ENCODE results near the gene RSRC2.
A peak's percentile ranks its signal among the peaks of the same experiment; 100 is the strongest.
"Not testable (repeated sequence)": the region's sequence is repeated elsewhere in the genome, so short reads cannot be mapped to it uniquely, and the experiment has no call there.

RSRC2 gene, protein sequence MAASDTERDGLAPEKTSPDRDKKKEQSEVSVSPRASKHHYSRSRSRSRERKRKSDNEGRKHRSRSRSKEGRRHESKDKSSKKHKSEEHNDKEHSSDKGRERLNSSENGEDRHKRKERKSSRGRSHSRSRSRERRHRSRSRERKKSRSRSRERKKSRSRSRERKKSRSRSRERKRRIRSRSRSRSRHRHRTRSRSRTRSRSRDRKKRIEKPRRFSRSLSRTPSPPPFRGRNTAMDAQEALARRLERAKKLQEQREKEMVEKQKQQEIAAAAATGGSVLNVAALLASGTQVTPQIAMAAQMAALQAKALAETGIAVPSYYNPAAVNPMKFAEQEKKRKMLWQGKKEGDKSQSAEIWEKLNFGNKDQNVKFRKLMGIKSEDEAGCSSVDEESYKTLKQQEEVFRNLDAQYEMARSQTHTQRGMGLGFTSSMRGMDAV

DNA sequence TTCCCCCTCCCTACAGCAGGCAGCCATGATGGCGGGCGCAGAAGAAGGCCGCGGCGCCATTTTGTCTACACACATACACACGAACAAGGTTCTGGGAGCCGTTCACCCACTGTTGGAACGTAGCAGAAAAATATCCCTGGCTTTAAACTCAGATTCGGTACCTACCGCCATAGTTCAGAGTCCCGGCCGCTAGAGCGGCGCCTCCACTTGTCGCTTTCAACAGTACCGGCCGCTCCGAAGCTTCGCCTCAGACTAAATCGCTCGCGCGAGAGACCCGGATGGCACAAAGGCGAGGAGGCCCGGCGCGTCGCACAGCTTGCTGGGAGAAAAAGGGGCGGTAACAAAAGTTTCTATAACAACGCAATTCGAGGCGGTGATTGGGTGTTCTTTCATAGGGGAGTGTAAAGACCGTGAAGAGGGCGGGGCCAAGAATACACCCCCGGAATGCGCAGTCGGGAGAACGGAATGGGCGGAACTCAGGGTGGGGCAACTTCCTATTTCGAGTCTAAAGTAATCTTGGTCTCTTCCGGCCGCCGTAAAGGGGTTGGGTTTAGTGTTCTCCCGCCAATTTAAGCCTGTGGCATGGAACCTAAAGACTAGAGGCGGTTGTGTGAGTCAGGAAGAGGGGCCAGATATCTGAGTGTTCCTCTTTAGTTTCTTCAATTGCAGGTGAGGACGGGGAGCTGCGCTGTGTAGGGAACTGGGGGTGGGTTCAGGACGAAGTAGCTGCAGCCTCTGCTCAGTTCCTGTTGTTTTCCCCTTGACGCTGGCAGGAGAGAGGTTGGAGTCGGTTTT, at the start of gene RSRC2, which contains the start of gene KNTC1:
Gene RSRC2 (minus strand): TSS at position 254 of the 795 bp plus-strand sequence. CDS start 83 bp downstream, at position 171.
Gene KNTC1 (plus strand): TSS at position 567 of the 795 bp plus-strand sequence. CDS start 2,815 bp downstream, outside the sequence.
- ATAC-seq (replicated peaks; ENCODE audit: extremely low read depth, poor library complexity, severe bottlenecking) = peak; percentile 91
- H3K4me3 Mint-ChIP-seq = no peak within 1 kb of the TSS
- peaks cover 29% of the 10 kb centered on the region for H3K36me3 Mint-ChIP-seq (ENCODE audit: insufficient read depth)
- no peaks in the 10 kb centered on the region for H3K27me3 Mint-ChIP-seq
- DNase-seq (ENCODE audit: low spot score in 2 of 2) = peak; percentile 88 to 98
- no peak within 1 kb of the TSS for H3K27ac Mint-ChIP-seq (ENCODE audit: low read depth)
- peaks cover 31% of the 10 kb centered on the region for H3K4me1 Mint-ChIP-seq
- no peaks in the 10 kb centered on the region for H3K9me3 Mint-ChIP-seq

DNA sequence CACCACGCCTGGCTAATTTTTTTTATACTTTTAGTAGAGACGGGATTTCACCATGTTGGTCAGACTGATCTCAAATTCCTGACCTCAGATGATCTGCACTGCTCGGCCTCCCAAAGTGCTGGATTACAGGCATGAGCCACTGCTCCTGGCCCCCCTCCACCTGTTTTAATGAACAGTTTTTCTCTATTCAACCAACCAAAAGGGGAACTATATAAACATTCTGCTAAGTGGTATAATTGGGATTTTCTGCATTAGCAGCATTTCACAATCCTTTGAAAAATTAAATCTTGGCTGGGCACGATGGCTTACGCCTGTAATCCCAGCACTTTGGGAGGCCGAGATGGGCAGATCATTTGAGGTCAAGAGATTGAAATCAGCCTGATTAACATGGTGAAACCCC, 45.1 kb upstream of the RSRC2 start:
- Mint-ChIP-seq H3K9me3 (no peaks in the 10 kb centered on the region), H3K4me3 (no peak overlapping the region), H3K36me3 (ENCODE audit: insufficient read depth) (peaks cover 34% of the 10 kb centered on the region), H3K27ac (ENCODE audit: low read depth) (no peak overlapping the region), H3K27me3 (no peaks in the 10 kb centered on the region), H3K4me1 (no peaks in the 10 kb centered on the region)
- ATAC-seq (replicated peaks; ENCODE audit: extremely low read depth, poor library complexity, severe bottlenecking) (no peak), DNase-seq (ENCODE audit: low spot score in 2 of 2) (no peak)

DNA sequence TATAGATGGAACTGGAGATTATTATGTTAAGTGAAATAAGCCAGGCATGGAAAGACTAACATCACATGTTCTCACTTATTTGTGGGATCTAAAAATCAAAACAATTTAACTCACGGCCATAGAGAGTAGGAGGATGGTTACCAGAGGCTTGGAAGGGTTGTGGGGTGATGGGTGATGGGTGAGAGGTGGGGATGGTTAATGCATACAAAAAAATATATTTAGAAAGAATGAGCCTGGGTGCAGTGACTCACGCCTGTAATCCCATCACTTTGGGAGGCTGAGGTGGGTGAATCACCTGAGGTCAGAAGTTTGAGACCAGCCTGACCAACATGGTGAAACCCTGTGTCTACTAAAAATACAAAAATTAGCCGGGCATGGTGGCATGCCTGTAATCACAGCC, 43.3 kb upstream of the RSRC2 start:
- not testable (repeated sequence) for H3K9me3 Mint-ChIP-seq; ATAC-seq (replicated peaks; ENCODE audit: extremely low read depth, poor library complexity, severe bottlenecking); H3K27me3 Mint-ChIP-seq; H3K27ac Mint-ChIP-seq (ENCODE audit: low read depth); H3K4me3 Mint-ChIP-seq; DNase-seq (ENCODE audit: low spot score in 2 of 2); H3K4me1 Mint-ChIP-seq
- peaks cover 23% of the 10 kb centered on the region for H3K36me3 Mint-ChIP-seq (ENCODE audit: insufficient read depth)

DNA sequence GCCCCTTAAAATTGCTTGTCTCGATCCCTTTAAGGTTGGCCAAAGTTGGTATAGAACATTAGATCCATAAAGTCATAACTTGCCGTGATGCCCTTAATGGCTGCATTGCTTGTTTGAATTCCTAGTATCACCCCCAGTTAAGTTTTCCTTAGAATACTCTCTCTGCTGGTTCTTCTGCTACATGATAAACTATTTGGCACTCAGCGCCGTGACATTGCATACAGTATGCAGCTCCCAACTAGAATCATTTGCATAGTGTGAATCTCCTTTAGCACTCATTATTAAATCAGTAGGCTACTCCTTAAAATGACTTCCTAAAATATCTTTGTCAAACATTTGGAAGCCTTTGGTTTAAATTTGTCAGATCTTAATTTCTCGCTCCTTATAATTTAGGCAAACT, 42.6 kb upstream of the RSRC2 start:
- Mint-ChIP-seq H3K27ac (ENCODE audit: low read depth) (no peak overlapping the region), H3K36me3 (ENCODE audit: insufficient read depth) (peaks cover 21% of the 10 kb centered on the region), H3K27me3 (no peaks in the 10 kb centered on the region), H3K4me1 (no peaks in the 10 kb centered on the region), H3K9me3 (no peaks in the 10 kb centered on the region), H3K4me3 (no peak overlapping the region)
- no peak for ATAC-seq (replicated peaks; ENCODE audit: extremely low read depth, poor library complexity, severe bottlenecking)
- no peak for DNase-seq (ENCODE audit: low spot score in 2 of 2)

DNA sequence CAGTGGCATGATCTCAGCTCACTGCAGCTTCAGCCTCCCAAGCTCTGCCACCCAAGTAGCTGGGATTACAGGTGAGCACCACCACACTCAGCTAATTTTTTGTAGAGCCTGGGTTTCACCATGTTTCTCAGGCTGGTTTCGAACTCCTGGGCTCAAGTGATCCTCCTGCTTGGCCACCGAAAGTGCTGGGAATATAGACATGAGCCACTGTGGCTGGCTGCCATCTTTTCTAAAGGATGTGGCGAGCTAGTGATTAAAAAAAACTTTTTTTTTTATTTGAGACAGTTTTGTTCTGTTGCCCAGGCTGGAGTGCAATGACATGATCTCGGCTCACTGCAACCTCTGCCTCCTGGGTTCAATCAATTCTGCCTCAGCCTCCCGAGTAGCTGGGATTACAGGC, 40.1 kb upstream of the RSRC2 start:
- H3K4me1 Mint-ChIP-seq; H3K27me3 Mint-ChIP-seq; ATAC-seq (replicated peaks; ENCODE audit: extremely low read depth, poor library complexity, severe bottlenecking); DNase-seq (ENCODE audit: low spot score in 2 of 2); H3K4me3 Mint-ChIP-seq; H3K27ac Mint-ChIP-seq (ENCODE audit: low read depth); H3K9me3 Mint-ChIP-seq: not testable (repeated sequence)
- H3K36me3 Mint-ChIP-seq (ENCODE audit: insufficient read depth) = peaks cover 27% of the 10 kb centered on the region

DNA sequence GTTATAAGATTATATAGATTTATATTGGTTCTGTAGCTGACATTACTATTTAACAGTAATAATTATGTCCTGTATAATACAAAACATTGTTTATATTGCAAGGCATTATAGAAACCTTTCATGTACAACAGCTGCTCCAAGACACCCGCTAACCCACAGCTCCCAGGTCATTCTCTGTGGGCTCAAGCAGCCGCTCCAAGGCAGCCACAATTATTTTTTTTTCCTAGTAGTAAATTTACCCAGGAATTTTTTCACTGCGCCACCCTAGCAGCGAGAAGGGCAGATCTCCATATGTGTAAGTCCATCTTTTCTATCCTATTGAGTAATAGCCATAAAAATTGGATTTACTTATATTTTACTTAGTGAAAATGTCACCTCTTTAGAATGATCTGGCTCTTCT, 36.6 kb upstream of the RSRC2 start:
- DNase-seq (ENCODE audit: low spot score in 2 of 2) = no peak
- ATAC-seq (replicated peaks; ENCODE audit: extremely low read depth, poor library complexity, severe bottlenecking) = no peak
- H3K27ac Mint-ChIP-seq (ENCODE audit: low read depth) = no peak overlapping the region
- no peaks in the 10 kb centered on the region for H3K27me3 Mint-ChIP-seq
- H3K36me3 Mint-ChIP-seq (ENCODE audit: insufficient read depth) = peaks cover 24% of the 10 kb centered on the region
- H3K9me3 Mint-ChIP-seq = no peaks in the 10 kb centered on the region
- H3K4me1 Mint-ChIP-seq = no peaks in the 10 kb centered on the region
- no peak overlapping the region for H3K4me3 Mint-ChIP-seq

DNA sequence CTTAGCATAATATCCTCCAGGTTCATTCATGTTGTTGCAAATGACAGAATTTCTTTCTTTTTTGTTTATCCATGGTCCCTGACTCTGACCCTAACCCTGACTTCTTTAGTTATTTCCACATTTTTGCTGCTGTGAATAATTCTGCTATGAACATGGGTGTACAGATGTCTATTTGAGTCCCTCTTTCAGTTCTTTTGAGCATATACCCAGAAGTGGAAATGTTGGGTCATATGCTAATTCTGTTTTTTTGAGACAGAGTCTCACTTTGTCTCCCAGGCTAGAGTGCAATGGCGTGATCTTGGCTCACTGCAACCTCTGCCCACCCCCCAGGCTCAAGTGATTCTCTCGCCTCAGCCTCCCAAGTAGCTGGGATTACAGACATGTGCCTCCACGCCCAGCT, 33.4 kb upstream of the RSRC2 start:
- Mint-ChIP-seq H3K36me3 (ENCODE audit: insufficient read depth) (peaks cover 25% of the 10 kb centered on the region), H3K4me1 (no peaks in the 10 kb centered on the region), H3K9me3 (no peaks in the 10 kb centered on the region), H3K27me3 (no peaks in the 10 kb centered on the region), H3K4me3 (no peak overlapping the region), H3K27ac (ENCODE audit: low read depth) (peak overlapping the region; percentile 44)
- ATAC-seq (replicated peaks; ENCODE audit: extremely low read depth, poor library complexity, severe bottlenecking) (no peak), DNase-seq (ENCODE audit: low spot score in 2 of 2) (no peak)

DNA sequence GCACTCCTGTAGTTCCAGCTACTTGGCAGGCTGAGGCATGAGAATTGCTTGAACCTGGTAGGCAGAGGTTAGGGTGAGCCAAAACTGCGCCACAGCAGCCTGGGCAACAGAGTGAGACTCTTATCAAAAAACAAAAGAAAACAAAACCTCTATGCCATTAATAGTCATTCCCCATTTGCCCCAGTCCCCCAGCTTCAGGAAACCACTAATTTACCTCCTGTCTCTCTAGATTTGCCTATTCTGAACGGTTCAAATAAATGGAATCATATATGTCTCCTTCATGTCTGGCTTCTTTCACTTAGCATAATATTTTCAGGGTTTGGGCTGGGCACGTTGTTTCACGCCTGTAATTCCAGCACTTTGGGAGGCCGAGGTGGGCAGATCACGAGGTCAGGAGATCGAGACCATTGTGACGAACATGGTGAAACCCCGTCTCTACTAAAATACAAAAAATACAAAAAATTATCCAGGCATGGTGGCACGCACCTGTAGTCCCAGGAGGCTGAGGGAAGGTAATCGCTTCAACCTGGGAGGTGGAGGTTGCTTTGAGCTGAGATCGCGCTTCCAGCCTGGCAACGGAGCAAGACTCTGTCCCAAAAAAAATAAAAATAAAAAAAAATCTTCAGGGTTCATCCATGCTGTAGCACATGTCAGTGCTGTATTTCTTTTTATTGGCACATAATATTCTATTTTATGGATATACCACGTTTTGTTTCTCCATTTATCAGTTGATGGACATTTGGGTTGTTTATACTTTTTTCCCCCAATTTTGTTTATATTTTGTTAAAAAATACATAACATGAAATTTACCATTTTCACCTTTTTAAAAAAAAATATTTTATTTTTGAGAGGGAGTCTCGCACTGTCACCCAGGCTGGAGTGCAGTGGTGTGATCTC, 32.3 kb upstream of the RSRC2 start:
- Mint-ChIP-seq H3K36me3 (ENCODE audit: insufficient read depth) (peaks cover 25% of the 10 kb centered on the region), H3K27ac (ENCODE audit: low read depth) (no peak overlapping the region), H3K27me3 (no peaks in the 10 kb centered on the region), H3K9me3 (no peaks in the 10 kb centered on the region), H3K4me1 (no peaks in the 10 kb centered on the region), H3K4me3 (no peak overlapping the region)
- no peak for DNase-seq (ENCODE audit: low spot score in 2 of 2)
- ATAC-seq (replicated peaks; ENCODE audit: extremely low read depth, poor library complexity, severe bottlenecking) = no peak

DNA sequence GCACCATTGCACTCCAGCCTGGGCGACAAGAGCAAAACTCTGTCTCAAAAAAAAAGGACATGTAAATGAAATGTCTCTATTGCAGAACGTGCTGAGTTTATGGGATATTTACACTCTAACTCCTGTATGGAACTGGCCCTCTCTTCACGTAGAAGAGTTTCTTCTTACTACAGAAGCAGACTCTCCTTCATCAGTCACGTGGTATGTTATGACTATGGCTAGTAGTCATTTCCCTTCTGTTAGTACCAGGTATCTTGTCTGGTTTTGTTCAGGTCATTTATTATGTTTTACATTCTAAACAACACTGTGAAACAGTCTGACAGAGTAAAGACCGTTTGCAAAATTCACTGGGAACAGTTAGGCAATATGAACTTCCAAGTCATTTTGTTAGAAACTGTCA, 20.6 kb upstream of the RSRC2 start:
- Mint-ChIP-seq H3K36me3 (ENCODE audit: insufficient read depth) (peaks cover 24% of the 10 kb centered on the region), H3K9me3 (no peaks in the 10 kb centered on the region), H3K4me3 (no peak overlapping the region), H3K4me1 (no peaks in the 10 kb centered on the region), H3K27me3 (no peaks in the 10 kb centered on the region), H3K27ac (ENCODE audit: low read depth) (no peak overlapping the region)
- no peak for DNase-seq (ENCODE audit: low spot score in 2 of 2)
- ATAC-seq (replicated peaks; ENCODE audit: extremely low read depth, poor library complexity, severe bottlenecking) = no peak

DNA sequence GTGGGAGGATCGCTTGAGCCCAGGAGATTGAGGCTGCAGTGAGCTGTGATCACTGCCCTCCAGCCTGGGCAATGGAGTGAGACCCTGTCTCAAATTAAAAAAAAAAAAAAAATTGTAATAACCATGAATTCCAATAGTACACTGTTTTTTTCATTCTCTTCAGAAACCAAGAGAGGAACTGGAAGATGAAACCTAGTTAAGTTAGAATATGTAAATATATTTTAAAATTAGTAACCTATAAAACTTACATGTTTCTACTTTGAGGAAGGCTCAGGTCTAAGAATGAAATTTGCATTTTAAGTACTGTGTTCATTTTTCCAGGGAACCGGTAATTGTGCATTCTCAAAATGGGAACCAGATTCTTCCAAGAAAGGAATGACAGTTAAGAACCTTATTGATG, 19.1 kb upstream of the RSRC2 start:
- DNase-seq (ENCODE audit: low spot score in 2 of 2) (no peak), ATAC-seq (replicated peaks; ENCODE audit: extremely low read depth, poor library complexity, severe bottlenecking) (no peak)
- H3K4me1 Mint-ChIP-seq = no peaks in the 10 kb centered on the region
- peaks cover 21% of the 10 kb centered on the region for H3K36me3 Mint-ChIP-seq (ENCODE audit: insufficient read depth)
- no peaks in the 10 kb centered on the region for H3K9me3 Mint-ChIP-seq
- H3K27ac Mint-ChIP-seq (ENCODE audit: low read depth) = no peak overlapping the region
- H3K4me3 Mint-ChIP-seq = no peak overlapping the region
- no peaks in the 10 kb centered on the region for H3K27me3 Mint-ChIP-seq

DNA sequence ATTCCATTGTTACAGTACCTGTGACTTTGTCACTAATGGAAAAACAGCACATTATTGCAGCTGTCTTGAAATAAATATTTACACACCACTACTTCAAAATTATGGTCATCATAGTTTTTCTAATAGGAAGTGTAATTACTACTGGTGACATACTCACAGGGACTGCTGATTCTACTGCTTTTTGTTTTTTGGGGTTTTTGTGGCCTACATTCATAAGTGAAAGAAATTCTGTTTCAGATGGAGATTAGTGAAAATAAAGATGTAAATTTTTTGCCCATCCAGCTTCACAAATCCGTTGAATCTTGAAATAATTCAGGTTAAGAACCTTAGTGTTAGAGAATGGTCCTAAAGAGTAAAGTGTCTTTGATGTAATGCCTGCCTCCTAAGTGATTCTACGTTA, 17.8 kb upstream of the RSRC2 start:
- ATAC-seq (replicated peaks; ENCODE audit: extremely low read depth, poor library complexity, severe bottlenecking) = no peak
- no peak for DNase-seq (ENCODE audit: low spot score in 2 of 2)
- Mint-ChIP-seq H3K27ac (ENCODE audit: low read depth) (no peak overlapping the region), H3K4me3 (no peak overlapping the region), H3K4me1 (no peaks in the 10 kb centered on the region), H3K27me3 (no peaks in the 10 kb centered on the region), H3K9me3 (no peaks in the 10 kb centered on the region), H3K36me3 (ENCODE audit: insufficient read depth) (peaks cover 23% of the 10 kb centered on the region)

DNA sequence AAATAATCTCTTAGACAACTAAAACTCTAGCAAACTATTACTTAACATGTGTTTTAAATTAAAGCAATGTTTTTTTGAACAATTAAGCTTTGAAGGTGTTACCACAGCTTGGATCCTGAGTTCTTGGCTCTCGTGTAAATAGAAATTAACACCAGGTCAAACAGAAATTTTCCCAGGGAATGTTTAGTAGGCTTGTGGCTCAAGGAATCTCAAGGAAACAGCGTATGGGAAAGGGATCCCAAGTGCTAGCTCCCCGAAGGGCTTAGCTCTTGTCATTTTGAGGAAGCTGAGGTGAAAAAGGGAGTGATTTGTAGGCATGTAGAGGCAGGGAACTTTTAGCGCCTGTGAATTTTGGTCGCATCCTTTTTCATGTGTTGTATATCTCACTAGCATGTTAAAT, 11.8 kb upstream of the RSRC2 start:
- H3K36me3 Mint-ChIP-seq (ENCODE audit: insufficient read depth) = peaks cover 14% of the 10 kb centered on the region
- no peak for DNase-seq (ENCODE audit: low spot score in 2 of 2)
- no peaks in the 10 kb centered on the region for H3K9me3 Mint-ChIP-seq
- no peak overlapping the region for H3K4me3 Mint-ChIP-seq
- no peak overlapping the region for H3K27ac Mint-ChIP-seq (ENCODE audit: low read depth)
- H3K27me3 Mint-ChIP-seq = no peaks in the 10 kb centered on the region
- ATAC-seq (replicated peaks; ENCODE audit: extremely low read depth, poor library complexity, severe bottlenecking) = no peak
- no peaks in the 10 kb centered on the region for H3K4me1 Mint-ChIP-seq

Measured in central memory CD8-positive, alpha-beta T cell (primary cell).